Mesothelial cell of epicardium (in vitro differentiated cells): ENCODE data around the gene HNRNPUL1. TPM values are rescaled to one million over a fixed set of nuclear protein-coding genes. Genes with fewer than 3 reads are reported as not detected.
"Not testable (repeated sequence)": the region's sequence is repeated elsewhere in the genome, so short reads cannot be mapped to it uniquely, and the experiment has no call there.

Source experiments
- DNase-seq, 2 experiments: peaks; one replicate each; pipeline ENCODE4 v3.0.0; 2021; ENCODE audit warnings: low spot score in 2 of 2; ENCODE audit not compliant: unreplicated experiment in 2 of 2
- H3K27ac Mint-ChIP-seq: 2 replicates; pipeline ENCODE4 v1.8.0; 2021; ENCODE audit warnings: mixed read lengths
- H3K27me3 Mint-ChIP-seq: 2 replicates; pipeline ENCODE4 v1.8.0; 2021; ENCODE audit warnings: low read depth, mixed read lengths
- H3K36me3 Mint-ChIP-seq: 2 replicates; pipeline ENCODE4 v1.8.0; 2021; ENCODE audit warnings: mixed read lengths
- H3K4me1 Mint-ChIP-seq: 2 replicates; pipeline ENCODE4 v1.8.0; 2021; ENCODE audit warnings: mixed read lengths
- H3K4me3 Mint-ChIP-seq: 2 replicates; pipeline ENCODE4 v1.8.0; 2021; ENCODE audit warnings: mild to moderate bottlenecking, moderate library complexity, mixed read lengths
- H3K9me3 Mint-ChIP-seq: 2 replicates; pipeline ENCODE4 v1.8.0; 2021; ENCODE audit warnings: mixed read lengths
- CTCF ChIP-seq: fragments of 200-600 bp; sonication (generic); IDR thresholded peaks from one replicate; pipeline ENCODE4 v1.5.0; 2021; ENCODE audit warnings: antibody characterized with exemption; ENCODE audit not compliant: unreplicated experiment
- total RNA-seq: library from RNA; stranded (reverse); gene quantifications from 3 replicates; pipeline ENCODE4 v1.2.1, GENCODE V29; 2021

Gene HNRNPUL1
- total RNA-seq, 1 donor from 2014 or later: 246 TPM

DNA sequence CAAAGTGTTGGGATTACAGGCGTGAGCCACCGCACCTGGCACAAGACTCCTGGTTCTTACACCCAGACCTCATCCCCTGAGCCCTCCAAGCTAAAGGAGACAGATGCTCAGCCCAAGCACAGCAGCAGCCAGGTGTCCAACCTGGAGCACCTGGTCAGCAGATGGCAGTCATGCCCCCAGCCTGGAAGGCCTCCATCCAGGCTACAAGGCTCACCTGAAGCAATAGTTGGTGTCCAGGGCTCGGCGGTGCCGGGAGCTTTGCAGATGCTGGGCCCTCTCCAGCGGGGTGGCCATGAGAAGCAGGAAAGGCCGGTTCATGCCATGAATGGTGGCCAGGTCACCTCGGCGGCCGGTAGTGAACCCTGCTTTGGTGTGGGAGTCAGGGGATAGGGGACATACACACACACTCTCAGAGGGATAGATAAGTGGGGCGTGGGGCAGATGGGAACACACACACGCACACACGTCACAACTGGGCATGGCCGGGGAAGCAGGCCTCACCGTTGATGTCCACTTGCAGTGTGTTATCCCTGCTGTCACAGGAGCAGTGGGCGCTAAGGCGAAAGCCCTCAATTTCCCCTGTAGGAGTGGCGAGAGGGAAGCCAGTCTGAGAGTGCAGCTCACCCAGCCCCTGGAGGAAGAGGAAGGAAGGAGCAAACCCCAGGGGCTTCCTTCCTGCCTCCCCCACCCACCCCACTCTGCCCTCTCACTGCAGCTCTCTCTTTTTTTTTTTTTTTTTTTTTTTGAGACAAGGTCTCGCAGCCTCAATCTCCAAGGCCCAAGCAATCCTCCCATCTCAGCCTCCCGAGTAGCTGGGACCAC is 77.7 kb downstream of the HNRNPUL1 start:
- Mint-ChIP-seq H3K4me3 (no peak overlapping the region), H3K9me3 (no peaks in the 10 kb centered on the region), H3K27ac (no peak overlapping the region), H3K27me3 (no peaks in the 10 kb centered on the region), H3K4me1 (no peaks in the 10 kb centered on the region), H3K36me3 (peaks cover 10% of the 10 kb centered on the region)
- no peak for DNase-seq
- TF ChIP-seq CTCF: no peak

GRCh38 chr19:41344162-41344561 is 80.0 kb downstream of the HNRNPUL1 start:
- H3K27ac Mint-ChIP-seq: no peak overlapping the region

GRCh38 chr19:41346916-41347315 is 82.7 kb downstream of the HNRNPUL1 start:
- peaks cover 18% of the 10 kb centered on the region for H3K27me3 Mint-ChIP-seq
- H3K27ac Mint-ChIP-seq, H3K9me3 Mint-ChIP-seq, H3K36me3 Mint-ChIP-seq, DNase-seq, H3K4me3 Mint-ChIP-seq, H3K4me1 Mint-ChIP-seq: not testable (repeated sequence)

More at GRCh38 chr19:41344162-41344561, 80.0 kb downstream of the HNRNPUL1 start:
- no peak overlapping the region for H3K4me3 Mint-ChIP-seq
- peaks cover 13% of the 10 kb centered on the region for H3K36me3 Mint-ChIP-seq
- TF ChIP-seq CTCF: no peak
- H3K27me3 Mint-ChIP-seq: no peaks in the 10 kb centered on the region
- DNase-seq: no peak
- H3K9me3 Mint-ChIP-seq: peaks cover 3% of the 10 kb centered on the region
- H3K4me1 Mint-ChIP-seq: no peaks in the 10 kb centered on the region

DNA sequence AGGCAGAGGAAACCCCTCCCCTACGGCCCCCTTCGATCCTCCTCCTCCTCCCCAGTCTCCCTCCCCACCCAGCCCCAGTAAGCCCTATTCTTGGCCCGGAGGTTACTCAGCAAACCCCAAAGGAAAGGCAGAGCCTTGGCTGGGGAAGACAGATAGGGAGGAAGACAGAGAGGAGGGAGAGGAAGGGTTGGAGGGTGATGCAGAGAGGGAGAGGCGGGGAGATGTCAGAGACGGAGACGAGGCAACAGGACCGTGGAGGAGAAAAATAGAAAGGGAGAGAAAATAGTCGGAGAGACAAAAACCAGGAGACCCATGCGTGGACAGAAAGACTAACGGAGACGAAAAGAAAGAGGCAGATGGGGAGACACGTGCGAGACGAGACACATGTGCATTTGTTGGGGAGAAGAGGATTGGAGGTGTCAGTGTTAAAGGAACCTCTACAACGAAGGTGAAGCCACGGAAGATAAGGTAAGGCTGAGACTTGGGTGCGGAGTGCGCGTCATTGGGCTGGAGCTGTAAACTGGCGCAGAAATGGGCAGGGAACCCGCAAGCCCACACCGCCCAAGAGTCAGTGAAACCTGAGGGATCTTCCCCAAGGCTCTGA is 86.7 kb downstream of the HNRNPUL1 start:
- Mint-ChIP-seq H3K9me3 (peaks cover 3% of the 10 kb centered on the region), H3K4me1 (peaks cover 24% of the 10 kb centered on the region), H3K27ac (no peak overlapping the region), H3K36me3 (peaks cover 4% of the 10 kb centered on the region), H3K27me3 (peaks cover 35% of the 10 kb centered on the region), H3K4me3 (peak overlapping the region; percentile 78)
- TF ChIP-seq CTCF: no peak
- no peak for DNase-seq

DNA sequence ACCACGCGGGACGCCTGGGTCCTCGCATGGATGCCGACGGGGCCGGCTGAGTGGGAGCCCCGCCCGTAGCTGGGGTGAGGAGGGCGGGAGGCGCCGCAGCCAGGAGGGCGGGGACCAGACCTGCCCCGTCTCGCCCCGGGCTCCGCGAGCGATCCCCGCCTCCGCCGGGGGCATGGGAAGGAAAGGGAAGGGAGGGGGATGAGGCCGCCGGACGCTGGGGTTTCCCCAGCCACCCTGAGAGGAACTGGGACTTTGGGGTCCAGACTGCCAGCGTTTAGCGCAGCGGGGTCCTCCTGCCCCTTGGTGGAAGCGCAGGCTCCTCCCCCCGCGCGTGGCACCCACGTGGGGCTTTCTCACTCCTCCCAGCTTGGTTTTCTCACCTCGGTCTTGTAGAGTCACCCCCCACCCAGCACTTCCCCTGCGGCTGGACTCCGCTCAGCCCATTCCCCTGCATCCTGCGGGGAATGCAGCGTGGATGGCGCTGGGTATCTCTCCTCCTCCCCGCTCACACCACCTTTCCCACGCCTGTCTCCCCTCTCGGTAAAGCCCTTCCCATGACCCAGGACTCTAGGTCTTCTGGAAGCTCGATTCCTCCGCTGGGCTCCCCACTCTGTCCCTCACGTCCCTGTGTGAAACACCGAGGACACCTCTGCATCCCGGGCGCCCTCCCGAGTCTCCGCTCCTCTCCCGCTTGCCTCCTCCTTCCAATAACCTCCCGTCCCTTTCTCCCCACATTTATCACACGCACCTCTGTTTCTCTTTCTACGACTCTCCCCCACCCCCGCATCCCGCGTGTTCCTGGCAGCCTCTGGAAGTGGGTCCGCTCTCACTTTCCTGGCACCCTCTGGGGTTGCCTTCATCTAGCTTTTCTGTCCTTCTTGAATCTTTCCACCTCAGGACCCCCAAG is 87.4 kb downstream of the HNRNPUL1 start:
- H3K27me3 Mint-ChIP-seq: peaks cover 35% of the 10 kb centered on the region
- peak in 1 of 2 experiments; percentile 42 for DNase-seq
- TF ChIP-seq CTCF: no peak
- peak overlapping the region; percentile 78 for H3K4me3 Mint-ChIP-seq
- H3K27ac Mint-ChIP-seq: peak overlapping the region; percentile 8
- H3K9me3 Mint-ChIP-seq: peaks cover 3% of the 10 kb centered on the region
- peaks cover 24% of the 10 kb centered on the region for H3K4me1 Mint-ChIP-seq
- peaks cover 3% of the 10 kb centered on the region for H3K36me3 Mint-ChIP-seq
